Medulla oblongata (tissue), 1 donor: ENCODE measurements around the gene SH3TC1.

Source experiments
- DNase-seq: peaks from one replicate; pipeline ENCODE4 v3.0.0-alpha.2; 2015; ENCODE audit errors: extremely low spot score

SH3TC1 gene

GRCh38 chr4:8274765-8275547 is 75.9 kb downstream of the SH3TC1 start:
- DNase-seq: peak; percentile 86

DNA sequence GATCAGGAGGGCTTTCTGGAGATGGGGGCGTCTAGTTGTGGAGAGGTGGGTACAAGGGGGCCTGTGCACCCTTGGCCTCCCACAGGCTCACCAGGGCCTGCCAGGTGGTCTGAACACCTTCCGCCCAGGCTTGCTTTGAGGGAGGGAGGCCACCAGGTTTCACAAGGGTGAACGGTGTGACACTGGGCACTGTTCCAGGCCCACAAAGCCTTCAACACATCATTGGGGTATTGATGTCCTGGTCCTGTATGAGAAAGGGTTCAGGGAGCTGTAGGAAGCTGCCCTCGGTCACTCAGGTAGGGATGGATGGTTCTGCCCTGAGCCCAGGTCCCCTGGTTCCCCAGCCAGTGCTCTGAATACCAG is 76.4 kb downstream of the SH3TC1 start:
- no peak for DNase-seq

DNA sequence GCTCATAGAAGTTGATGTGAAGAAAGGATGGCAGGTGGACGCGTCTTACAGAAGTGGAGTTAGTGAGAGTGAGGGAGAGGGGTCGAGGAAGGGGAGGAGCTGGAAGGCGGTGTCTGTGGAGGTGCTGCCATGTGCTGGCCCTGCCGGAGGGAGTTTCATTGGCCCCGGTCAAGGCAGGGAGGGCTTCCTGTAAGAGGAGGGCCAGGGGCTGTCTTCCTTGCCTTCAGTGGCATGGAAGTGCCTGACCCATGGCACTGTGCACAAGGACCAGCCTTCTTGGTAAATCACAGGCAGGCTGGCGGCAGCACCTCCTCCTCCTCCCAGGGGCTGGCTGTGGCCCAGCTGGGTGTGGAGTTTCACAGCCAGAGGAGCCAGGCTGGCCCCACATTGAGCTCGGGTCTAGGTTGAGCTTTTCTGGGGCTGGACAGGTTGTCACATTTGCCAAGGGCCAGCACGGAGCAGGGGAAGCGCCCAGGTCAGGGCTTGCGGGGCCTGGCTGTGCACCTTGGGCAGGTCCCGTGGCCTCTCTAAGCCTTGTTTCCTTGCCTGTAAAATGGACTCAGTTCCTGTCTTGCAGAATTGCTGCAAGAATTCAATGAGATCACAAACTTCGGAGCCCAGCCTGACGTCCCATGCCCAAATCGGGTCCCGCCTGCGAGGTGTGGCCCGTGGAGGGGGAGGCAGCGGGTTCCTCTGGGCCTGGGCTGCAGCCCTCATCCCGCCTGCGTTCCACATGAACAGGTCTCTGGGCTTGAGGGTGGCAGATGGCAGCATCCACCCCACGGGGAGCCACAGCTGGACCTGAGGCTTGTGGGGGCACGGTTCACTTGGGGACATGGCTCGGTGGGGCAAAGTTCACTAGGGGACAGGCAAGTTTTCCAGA is 77.5 kb downstream of the SH3TC1 start:
- no peak for DNase-seq

GRCh38 chr4:8277356-8278008 is 78.4 kb downstream of the SH3TC1 start:
- no peak for DNase-seq

- no peak for DNase-seq
These were observed 78.9 kb downstream of the SH3TC1 start for GRCh38 chr4:8278009-8278395.

DNA sequence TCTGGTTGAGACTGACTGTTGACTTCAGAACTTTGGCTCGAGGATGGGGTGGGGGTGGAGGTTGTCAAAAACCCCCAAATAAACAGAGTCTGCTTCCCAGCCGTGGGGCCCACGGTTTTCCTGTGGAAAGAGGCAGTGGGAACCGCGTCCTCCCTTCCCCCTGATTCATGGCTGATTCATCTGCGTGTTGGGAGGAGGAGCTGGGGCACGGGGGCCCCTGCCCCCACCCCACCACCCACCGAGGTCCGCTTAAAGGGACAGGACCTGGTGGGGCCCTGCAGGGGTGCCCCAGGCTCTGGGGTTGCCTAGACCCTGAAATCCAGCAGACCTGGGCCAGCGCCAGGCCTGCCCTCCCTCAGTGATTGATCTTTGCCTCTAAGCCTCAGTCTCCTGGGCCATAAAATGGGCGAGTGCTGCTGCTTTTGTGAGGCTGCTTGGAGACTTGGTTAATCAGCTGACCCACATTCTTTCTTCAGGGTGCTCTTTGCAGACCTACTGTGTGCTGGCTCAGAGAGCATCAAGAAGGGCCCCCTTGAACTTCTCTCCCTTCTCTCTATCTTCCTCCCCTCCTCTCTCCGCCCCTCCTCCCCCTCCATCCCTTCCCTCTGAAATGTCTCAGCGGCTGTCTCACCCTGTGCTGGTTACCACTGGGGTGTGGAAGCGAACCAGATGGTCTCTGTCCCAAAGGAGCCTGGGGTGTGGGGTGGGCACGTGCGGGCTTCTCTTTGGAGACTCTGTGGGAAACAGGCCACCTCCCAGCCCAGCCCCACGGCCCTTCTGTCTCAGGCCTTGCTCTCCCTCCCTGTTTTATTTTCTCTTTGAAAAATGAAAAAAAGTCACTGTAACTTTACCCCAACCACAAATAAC is 79.6 kb downstream of the SH3TC1 start:
- DNase-seq: no peak

GRCh38 chr4:8279321-8280157 is 80.4 kb downstream of the SH3TC1 start:
- no peak for DNase-seq

- DNase-seq: no peak
These were observed 81.2 kb downstream of the SH3TC1 start for GRCh38 chr4:8280158-8280875.

DNA sequence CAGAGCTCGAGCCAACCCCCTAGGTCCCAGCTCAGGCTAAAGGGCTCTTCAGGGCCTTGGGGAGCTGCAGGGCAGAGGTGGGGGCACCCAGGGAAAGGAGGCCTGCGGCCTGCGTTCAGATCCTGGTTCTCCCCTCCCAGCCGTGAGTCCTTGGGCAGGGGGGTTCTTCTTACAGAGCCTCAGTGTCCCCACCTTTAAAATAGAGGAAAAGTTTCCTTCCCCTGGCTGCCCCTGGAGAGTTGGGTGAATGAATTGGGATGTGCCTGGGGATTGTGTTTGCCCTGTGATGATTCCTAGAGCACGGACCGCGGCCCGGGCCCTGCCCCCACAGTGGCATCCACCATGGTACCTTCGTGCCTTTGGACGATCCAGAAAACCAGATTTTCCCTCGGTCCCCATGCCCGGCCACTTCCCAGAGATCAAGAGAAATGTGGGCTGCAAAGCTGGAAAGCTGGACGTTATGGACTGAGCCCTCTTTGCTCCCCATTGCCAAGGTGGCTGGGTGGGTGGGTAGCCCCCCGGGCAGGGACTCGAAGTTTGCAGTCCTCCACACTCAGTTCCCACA is 81.9 kb downstream of the SH3TC1 start:
- no peak for DNase-seq

- no peak for DNase-seq
These were observed 82.5 kb downstream of the SH3TC1 start for GRCh38 chr4:8281519-8282133.

DNA sequence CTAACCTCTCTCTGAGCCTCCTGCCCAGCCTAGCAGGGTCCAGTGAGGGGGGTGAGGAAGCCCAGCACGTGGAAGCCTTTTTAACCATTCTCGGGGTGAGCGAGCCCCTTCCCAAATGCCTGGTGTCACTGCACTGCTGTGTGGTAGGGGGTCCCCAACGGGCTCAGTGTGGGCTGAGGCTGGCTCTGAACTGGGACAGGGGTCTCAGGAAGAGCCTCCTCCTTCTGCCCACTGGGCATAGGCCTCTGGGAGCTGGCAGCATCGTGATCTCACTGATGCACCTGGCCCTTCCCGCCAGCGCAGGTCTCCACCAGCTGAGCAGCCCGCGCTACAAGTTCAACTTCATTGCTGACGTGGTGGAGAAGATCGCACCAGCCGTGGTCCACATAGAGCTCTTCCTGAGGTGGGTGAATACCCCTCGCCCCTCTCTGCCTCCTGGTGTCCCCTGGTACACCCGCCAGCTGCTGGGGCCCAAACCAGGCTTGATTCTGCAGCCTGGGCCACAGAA is 83.1 kb downstream of the SH3TC1 start:
- no peak for DNase-seq

GRCh38 chr4:8282742-8283141 is 83.7 kb downstream of the SH3TC1 start:
- DNase-seq: no peak

DNA sequence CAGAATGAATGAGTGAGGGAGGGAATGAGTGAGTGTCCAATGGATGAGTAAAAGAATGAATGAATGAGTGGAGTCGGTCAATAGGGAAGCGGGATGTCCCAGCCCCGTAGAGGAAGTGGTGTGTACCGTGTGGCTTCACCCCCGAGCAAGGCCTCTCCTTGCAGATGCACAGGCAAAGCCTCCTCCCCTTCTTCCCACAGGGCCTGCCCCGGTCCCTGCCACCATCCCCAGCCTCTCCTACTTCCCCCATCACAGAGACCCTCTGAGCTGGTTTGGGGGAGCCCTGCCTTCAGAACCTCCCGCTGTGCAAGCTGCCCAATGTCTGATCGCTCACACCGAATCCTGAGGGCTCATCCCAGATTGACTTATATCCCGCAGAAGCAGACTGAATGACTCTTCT is 84.1 kb downstream of the SH3TC1 start:
- no peak for DNase-seq

DNA sequence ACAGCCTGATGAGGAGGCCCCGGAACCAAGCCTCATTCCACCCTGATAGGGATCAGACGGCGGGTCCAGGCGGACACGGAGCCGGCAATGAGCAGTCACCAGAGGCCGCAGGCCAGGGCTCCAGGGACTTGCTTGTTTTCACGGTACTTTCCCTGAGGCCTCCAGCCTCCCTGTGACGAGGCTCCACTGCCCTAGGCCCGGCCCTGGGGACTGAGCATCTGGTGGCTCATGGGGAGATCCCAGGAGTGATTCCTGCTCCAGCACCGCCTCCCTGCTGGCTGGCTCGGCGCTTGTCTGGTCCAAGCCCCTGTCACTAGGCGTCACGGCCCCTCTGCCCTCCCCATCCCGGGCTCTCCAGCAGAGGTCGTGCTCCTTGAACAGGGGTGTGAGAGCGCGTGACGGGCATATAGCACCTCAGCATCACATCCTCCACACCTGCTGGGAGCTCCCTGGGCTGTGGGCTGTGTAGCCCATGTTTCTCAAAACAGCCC is 84.6 kb downstream of the SH3TC1 start:
- no peak for DNase-seq

- no peak for DNase-seq
These were observed 85.3 kb downstream of the SH3TC1 start for GRCh38 chr4:8284391-8284790.

GRCh38 chr4:8285143-8285975 is 86.3 kb downstream of the SH3TC1 start:
- DNase-seq: no peak

- DNase-seq: no peak
These were observed 87.1 kb downstream of the SH3TC1 start for GRCh38 chr4:8285976-8286718.
